ENCODE measurements around the gene SCG2.

SCG2 gene

DNA sequence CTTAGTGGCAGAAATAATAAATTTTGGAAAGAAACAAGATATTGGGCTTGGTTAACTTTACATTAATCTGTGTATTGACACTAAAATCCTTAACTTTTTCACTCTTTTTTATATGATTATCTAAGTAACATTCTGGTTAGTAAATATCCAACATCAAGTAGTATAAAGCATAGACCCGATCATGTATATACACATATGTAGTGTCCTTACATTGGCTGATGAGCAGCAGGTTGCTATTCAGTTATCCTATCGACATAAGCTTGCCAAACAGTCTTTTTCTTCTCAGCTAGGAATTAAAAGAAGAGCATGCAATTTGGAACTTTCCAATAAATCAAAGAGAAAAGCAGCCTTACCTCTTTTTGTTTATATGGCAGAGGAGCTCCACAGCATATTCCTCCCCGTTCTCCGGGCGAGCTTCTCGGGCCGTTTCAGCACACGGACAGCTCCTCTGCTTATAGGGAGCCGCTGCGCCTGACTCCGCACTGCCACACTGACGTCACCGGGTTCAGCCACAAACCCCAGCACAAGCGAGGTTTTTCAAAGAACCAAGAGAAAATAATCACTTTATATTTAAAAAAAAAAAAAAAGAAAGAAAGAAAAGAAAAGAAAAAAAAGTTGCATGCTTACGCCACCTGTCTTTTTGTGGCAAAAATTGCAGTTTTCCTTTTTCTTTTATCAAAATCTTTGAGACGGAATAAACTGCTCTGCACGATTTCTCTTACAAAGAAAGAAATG lies at the start of gene SCG2:
Gene SCG2, minus strand, starts transcription at position 430 of the 735 bp plus-strand sequence. CDS start 3,079 bp downstream, outside the sequence.
- DNase-seq: peak; percentile 37

GRCh38 chr2:223649554-223650533 lies 47.7 kb upstream of the SCG2 start:
- no peak for DNase-seq

GRCh38 chr2:223648755-223649154 lies 46.6 kb upstream of the SCG2 start:
- no peak for DNase-seq

DNA sequence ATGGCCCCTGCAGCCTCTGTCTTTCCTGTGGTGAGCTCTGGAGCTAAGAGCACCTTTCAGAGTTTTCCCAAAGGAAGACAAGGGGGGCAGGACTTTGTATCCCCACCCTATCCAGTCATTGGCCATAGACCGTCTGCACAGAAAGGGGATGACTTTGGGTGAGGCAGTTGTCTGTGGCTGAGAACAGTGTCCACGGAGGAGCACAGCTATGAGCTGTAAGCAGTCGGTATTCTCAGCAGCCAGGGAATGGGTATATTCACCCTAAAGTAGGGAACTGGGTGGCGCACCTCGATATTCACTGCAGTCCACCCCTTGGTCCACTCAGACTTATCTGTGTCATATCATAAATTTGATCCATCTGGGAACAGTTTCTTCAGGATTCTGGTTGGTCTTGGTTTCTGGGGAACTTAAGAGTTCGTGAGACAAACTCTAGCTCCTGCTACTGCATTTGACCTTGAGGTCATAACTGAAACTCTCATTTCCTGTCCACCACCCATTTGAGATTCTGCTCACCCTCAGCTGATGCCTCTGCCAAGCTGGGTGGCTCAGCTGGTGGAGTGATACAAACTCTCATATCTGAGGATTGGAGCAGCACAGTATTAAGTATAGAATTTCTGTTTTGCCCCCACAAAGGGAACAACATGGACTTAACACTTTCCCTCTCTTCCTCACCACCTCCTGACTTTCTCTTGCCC lies 45.2 kb upstream of the SCG2 start:
- DNase-seq: no peak

DNA sequence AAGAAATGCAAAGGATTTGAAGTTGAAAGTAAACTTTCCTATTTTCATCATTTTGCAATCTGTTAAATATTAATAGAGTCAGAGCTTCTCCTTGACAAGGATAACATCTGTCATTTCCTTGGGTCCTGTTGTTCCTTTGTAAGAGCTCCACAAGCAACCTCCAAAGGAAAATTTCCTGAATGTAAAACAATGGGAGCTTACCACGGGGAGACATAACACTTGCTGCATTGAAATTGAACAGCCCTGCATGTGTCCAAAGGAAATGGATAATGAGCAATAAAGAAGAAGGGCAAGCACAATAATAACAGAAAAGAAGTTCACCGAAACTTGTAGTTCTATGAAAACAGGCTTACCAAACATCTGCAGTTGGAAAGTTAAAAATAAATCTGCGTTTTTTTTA lies 42.0 kb upstream of the SCG2 start:
- no peak for DNase-seq

- DNase-seq: no peak
These were observed 41.1 kb upstream of the SCG2 start for GRCh38 chr2:223643309-223643708.

DNA sequence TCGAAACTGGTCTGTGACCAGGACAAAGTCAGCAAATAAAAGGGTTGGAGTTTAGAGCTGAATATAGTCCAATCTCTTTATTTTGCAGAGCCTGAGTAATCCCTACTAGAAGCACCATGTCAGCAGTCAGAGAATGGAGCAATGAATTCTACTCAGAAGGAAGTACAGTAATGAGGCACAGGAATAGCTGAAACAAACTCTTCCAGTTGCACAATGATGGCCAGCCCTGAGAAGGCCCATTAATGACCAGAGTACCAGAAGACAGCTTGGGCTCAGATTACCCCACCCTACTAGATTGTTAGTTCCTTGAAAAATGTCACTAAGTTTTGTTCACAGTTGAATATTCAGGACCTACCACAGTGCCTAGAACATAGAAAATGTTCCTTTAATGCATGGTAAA lies 40.3 kb upstream of the SCG2 start:
- no peak for DNase-seq

- no peak for DNase-seq
These were observed 38.9 kb upstream of the SCG2 start for GRCh38 chr2:223641082-223641481.

DNA sequence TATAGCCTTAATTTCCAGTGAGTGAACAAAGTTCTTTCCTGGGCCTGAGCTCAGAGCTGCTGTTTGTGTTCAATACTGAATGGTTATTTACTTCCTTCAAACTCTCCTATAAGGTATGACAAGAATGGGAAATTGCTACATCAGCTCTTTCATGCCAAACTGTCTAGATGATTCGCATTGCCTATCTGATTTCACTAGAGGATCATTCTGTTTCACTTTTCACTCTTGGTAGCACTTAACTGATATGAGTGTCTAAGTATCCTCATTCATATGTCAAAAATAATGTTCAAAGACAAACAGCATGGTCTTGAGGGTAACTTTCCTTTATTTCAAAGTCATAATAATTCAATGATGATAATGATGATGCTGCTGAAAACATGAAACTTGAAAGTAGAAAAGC lies 32.9 kb upstream of the SCG2 start:
- DNase-seq: no peak

DNA sequence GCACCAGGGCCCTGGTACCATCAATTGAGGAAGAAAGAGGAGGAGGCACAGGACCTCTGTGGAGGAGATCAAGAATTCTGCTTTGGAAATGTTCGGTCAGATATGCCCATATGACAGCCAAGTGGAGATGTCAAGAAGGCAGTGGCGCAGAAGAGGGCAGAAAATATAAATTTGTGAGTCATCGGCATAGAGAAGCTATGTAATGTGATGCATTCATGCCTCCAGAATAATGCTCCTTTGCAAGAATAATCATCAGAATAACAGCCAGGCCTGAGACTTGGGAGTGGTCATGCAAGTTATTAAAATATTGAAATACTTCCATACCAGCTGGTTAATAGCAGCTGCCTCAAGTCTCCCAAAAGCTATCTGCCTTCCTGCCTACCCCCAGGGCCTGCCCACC lies 32.1 kb upstream of the SCG2 start:
- DNase-seq: no peak

GRCh38 chr2:223633656-223634055 lies 31.5 kb upstream of the SCG2 start:
- DNase-seq: no peak

GRCh38 chr2:223632826-223633225 lies 30.7 kb upstream of the SCG2 start:
- DNase-seq: no peak

GRCh38 chr2:223626716-223627115 lies 24.6 kb upstream of the SCG2 start:
- DNase-seq: no peak

GRCh38 chr2:223625652-223626051 lies 23.5 kb upstream of the SCG2 start:
- DNase-seq: no peak

DNA sequence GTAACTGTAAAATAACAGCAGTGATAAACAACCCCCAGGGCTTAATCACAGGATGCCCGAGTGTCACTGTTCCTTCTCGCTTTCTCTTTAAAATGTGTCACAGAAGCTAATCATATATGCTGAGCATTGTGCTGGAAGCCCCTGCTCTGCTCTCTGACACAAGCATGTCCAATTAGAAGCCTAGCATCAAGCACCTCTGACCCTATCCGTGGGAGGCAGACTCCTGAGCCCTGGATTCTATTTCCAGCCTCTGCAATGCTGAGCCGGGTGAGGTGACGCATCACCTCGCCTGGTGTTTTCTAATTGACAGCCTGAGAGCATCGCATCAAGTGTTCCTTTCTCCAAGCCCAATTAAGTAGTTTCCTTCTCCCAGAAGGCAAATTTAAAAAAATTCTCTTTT lies 19.7 kb upstream of the SCG2 start:
- DNase-seq: no peak

DNA sequence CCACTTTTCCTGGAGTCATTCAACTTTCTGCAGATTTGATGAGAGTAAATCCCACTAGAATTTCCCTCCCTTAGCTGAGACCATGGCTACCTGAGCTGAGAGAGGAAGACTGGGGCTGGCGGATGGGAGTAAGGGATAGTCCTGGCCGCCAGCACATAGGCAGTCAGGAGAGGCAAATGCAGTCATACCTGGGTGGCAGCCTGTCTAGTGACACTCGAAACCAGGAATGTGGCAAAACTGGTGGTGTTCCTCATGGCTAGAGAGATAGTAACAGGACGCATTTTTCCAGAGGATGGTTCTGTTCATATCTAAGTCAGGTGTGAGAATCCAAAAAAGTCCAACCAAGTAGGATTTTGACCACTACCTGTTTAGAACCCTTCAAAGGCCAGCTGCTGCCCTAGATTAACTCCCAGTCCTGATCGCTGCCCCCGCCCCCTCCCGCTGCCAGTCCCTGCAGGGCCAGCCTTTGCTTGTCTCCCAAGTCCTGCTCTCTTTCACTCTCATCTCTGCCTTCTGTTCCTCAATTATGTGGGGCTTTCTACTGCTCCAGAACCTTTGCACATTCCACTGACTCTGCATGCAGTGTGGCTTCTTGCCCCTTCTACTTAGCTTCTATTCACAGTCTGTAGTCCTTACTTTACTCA lies 17.4 kb upstream of the SCG2 start:
- no peak for DNase-seq

GRCh38 chr2:223618172-223619035 lies 16.2 kb upstream of the SCG2 start:
- no peak for DNase-seq

DNA sequence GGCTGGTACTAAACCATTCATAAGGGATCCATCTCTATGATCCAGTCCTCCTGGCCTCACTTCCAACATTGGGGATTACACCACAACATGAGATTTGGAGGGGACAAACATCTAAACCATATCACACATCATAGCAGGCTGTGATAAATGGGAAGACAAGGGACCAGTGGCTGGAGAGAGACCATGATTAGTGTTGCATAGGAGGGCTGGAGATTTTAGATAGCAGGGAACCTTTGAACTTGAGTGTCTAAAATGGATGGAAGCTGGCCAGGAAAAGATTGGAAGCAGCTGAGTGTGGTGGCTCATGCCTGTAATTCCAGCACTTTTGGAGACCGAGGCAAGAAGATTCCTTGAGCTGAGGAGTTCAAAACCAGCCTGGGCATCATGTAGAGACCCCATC lies 12.4 kb upstream of the SCG2 start:
- no peak for DNase-seq

GRCh38 chr2:223613017-223613950 lies 11.1 kb upstream of the SCG2 start:
- DNase-seq: peak; percentile 68

GRCh38 chr2:223612501-223612900 lies 10.3 kb upstream of the SCG2 start:
- no peak for DNase-seq

- no peak for DNase-seq
These were observed 8.9 kb upstream of the SCG2 start for GRCh38 chr2:223611061-223611460.
